ENCODE measurements around the gene BTG4. TPM values are rescaled to one million over a fixed set of nuclear protein-coding genes. Genes with fewer than 3 reads are reported as not detected.

Gene BTG4
- total RNA-seq = not detected

DNA sequence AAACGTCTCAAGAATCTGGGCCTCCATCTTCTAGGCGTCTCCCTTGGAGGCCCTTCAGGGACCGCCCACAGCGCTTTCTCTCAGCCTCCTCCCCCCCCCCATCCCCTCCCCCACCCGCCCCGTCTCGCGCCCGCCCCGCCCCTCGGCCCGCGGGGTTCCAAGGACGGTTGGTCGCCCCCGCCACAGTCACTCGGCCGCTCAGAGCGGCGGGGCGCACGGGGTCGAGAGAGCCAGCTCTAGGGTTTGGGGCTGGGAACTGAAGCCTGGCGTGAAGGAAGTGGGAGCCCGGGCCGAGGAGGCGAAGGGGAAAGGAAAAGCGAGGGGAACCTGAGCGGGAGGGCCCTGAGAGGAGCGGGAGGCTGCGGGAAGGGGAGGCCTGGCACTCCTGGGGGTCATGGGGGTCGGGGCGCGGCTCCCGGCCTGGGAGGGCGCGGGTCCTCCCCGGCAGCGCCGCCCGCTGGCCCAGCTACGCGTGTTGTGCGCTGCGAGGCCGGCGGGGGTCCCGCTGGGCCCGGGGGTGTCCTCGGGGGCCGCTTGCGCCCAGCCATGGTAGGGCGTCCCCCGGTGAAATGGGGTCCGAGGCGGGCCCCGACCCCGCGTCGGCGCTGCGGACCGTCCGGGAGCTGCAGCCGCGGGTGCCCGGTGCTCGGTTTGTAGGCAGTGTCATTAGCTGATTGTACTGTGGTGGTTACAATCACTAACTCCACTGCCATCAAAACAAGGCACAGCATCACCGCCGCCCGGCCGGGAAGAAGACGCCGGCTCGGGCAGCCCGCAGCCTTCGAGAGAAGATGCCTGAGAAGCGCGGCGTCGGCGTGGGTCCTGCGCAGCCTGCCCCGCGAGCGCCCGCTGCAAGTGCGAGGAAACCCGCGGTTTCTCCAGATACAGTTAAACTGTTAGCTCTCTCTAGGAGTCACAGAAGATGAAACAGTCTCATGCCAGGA, at the start of gene BTG4:
TSS of gene BTG4 (minus strand) at position 91 of the 944 bp plus-strand sequence. CDS start 13,610 bp downstream, outside the sequence.
- Histone ChIP-seq H3K36me3 (no peaks in the 10 kb centered on the region), H3K4me1 (peaks cover 0 to 24% (median 0%) of the 10 kb centered on the region in 4 donors), H3K27ac (peak within 1 kb of the TSS in 1 of 4 donors; percentile 56), H3K27me3 (peaks cover 3 to 44% of the 10 kb centered on the region in 2 donors), H3K4me3 (peak within 1 kb of the TSS; percentile 34 to 59 (median 42)), H3K9me3 (no peaks in the 10 kb centered on the region)
- no peak for DNase-seq (ENCODE audit: low spot score in 2 of 2)
- WGBS, 2 donors = 5 to 6% methylated on average over 68 to 83 of the region's 90 CpGs
- TF ChIP-seq EP300 (IDR thresholded peaks at IDR 0.05) = no peak
- TF ChIP-seq, protein P1, sequence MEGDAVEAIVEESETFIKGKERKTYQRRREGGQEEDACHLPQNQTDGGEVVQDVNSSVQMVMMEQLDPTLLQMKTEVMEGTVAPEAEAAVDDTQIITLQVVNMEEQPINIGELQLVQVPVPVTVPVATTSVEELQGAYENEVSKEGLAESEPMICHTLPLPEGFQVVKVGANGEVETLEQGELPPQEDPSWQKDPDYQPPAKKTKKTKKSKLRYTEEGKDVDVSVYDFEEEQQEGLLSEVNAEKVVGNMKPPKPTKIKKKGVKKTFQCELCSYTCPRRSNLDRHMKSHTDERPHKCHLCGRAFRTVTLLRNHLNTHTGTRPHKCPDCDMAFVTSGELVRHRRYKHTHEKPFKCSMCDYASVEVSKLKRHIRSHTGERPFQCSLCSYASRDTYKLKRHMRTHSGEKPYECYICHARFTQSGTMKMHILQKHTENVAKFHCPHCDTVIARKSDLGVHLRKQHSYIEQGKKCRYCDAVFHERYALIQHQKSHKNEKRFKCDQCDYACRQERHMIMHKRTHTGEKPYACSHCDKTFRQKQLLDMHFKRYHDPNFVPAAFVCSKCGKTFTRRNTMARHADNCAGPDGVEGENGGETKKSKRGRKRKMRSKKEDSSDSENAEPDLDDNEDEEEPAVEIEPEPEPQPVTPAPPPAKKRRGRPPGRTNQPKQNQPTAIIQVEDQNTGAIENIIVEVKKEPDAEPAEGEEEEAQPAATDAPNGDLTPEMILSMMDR (IDR thresholded peaks at IDR 0.05) = no peak
- TF ChIP-seq POLR2A (IDR thresholded peaks at IDR 0.05) = no peak

DNA sequence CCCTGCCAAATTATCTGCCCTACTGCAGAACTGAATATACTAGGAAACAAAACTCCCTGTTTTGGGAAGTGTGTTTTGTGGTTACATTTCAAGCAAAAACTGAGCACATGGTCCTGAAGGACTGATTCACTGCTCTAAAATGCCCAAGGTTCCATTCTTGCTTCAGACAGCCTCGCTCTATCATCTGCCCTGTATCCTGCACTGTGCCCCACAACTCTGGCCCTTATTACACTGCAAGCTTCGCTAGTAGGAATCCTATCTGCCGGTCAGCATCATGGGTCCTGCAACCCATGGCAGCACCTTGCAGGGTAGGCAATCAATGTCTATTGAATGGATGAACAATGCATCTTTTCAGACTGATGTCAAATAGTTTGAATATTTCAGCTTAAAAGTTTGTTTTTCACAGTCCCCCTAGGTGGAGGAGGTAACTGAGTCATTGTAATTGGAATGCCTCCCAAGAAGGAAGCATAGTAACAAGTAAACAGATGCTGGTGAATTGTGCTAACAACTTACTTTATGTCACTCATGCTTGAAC, 49.7 kb upstream of the BTG4 start:
- H3K27me3 ChIP-seq = no peaks in the 10 kb centered on the region
- H3K4me3 ChIP-seq = no peak overlapping the region
- peaks cover 0 to 11% (median 0%) of the 10 kb centered on the region in 4 donors for H3K4me1 ChIP-seq
- no peaks in the 10 kb centered on the region for H3K9me3 ChIP-seq
- no peak for TF ChIP-seq EP300 (IDR thresholded peaks at IDR 0.05)
- TF ChIP-seq POLR2A (IDR thresholded peaks at IDR 0.05) = no peak
- TF ChIP-seq, protein P1 (IDR thresholded peaks at IDR 0.05) = no peak
- WGBS, 2 donors = 46 to 72% methylated on average over 3 of the region's 3 CpGs
- no peak overlapping the region for H3K27ac ChIP-seq
- no peak for DNase-seq (ENCODE audit: low spot score in 2 of 2)
- H3K36me3 ChIP-seq = no peaks in the 10 kb centered on the region

DNA sequence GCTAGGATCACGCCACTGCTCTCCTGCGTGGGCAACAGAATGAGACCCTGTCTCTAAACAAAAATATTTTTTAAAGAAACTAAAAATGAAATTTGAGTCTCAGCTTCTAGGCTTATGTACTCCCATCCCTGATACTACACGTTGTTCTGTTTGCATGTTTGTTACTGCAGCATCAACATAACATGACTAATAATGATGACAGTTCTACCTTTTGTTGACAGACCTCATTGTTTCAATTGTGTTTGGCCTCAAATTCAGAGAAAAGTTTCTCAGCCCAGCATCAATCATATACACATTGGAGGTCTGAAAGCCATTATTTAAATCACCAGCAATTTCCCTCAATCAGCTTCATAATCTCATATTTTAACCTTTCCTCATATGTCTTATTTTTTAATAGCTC, 49.1 kb upstream of the BTG4 start:
- Histone ChIP-seq H3K4me3 (no peak overlapping the region), H3K27ac (no peak overlapping the region), H3K36me3 (peaks cover 0 to 1% (median 0%) of the 10 kb centered on the region in 3 donors), H3K4me1 (peaks cover 0 to 11% (median 0%) of the 10 kb centered on the region in 4 donors), H3K27me3 (no peaks in the 10 kb centered on the region), H3K9me3 (peaks cover 0 to 3% (median 0%) of the 10 kb centered on the region in 4 donors)
- 79% methylated on average over 3 of the region's 3 CpGs for WGBS, 2 donors
- DNase-seq (ENCODE audit: low spot score in 2 of 2) = no peak
- TF ChIP-seq POLR2A (IDR thresholded peaks at IDR 0.05) (no peak), EP300 (IDR thresholded peaks at IDR 0.05) (no peak)
- TF ChIP-seq, protein P1 (IDR thresholded peaks at IDR 0.05) = no peak

DNA sequence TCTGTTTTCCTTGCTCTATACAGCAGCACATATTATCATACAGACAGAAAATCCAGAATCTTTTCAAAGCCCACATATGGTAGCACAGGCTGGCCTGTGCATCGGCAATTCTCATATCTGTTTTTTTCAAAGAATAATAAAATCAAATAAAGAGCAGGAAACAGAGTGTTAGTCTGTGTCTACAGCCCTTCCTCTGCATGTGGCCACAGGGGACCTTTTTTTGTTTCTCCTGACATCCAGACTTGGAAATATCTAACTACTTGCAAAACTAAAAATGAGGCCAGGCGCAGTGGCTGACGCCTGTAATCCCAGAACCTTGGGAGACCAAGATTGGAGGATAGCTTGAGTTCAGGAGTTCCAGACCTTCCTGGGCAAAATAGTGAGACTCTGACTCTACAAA, 48.6 kb upstream of the BTG4 start:
- Histone ChIP-seq H3K36me3 (peaks cover 0 to 6% (median 0%) of the 10 kb centered on the region in 3 donors), H3K9me3 (peaks cover 0 to 7% (median 0%) of the 10 kb centered on the region in 4 donors), H3K4me3 (no peak overlapping the region), H3K4me1 (peaks cover 0 to 11% (median 0%) of the 10 kb centered on the region in 4 donors), H3K27me3 (no peaks in the 10 kb centered on the region), H3K27ac (no peak overlapping the region)
- 80 to 81% methylated on average over 3 of the region's 3 CpGs for WGBS, 2 donors
- TF ChIP-seq, protein P1 (IDR thresholded peaks at IDR 0.05) = no peak
- no peak for TF ChIP-seq POLR2A (IDR thresholded peaks at IDR 0.05)
- TF ChIP-seq EP300 (IDR thresholded peaks at IDR 0.05) = no peak
- DNase-seq (ENCODE audit: low spot score in 2 of 2) = no peak
